Calu3 (cell line): ENCODE measurements around the gene GMNC. TPM values are rescaled to one million over a fixed set of nuclear protein-coding genes. Genes with fewer than 3 reads are reported as not detected.

ENCODE experiments used
- BruUV-seq: library from RNA; stranded (reverse); fragments of 400-500 nt; replicated peaks from 2 replicates; lab custom pipeline; 2021; lab: Mats Ljungman, UMichigan
- CTCF ChIA-PET: fragments of 300-600 bp; sonication (Branson Sonifier 250); formaldehyde crosslinking; loops from one replicate; lab custom pipeline; 2022; ENCODE audit warnings: antibody characterized with exemption; lab: Charles Lee
- DNase-seq: peaks from one replicate; pipeline ENCODE4 v3.0.0; 2022
- H3K27ac Mint-ChIP-seq: one replicate; pipeline ENCODE4 v1.8.0; 2022; ENCODE audit warnings: mixed read lengths; ENCODE audit not compliant: unreplicated experiment
- H3K27me3 Mint-ChIP-seq: one replicate; pipeline ENCODE4 v1.8.0; 2022; ENCODE audit warnings: mixed read lengths; ENCODE audit not compliant: unreplicated experiment
- H3K36me3 Mint-ChIP-seq: one replicate; pipeline ENCODE4 v1.8.0; 2022; ENCODE audit warnings: mild to moderate bottlenecking, moderate library complexity, mixed read lengths; ENCODE audit not compliant: insufficient read depth, unreplicated experiment
- H3K4me1 Mint-ChIP-seq: one replicate; pipeline ENCODE4 v1.8.0; 2022; ENCODE audit warnings: mild to moderate bottlenecking, low read depth, mixed read lengths; ENCODE audit not compliant: unreplicated experiment
- H3K4me3 Mint-ChIP-seq: one replicate; pipeline ENCODE4 v1.8.0; 2022; ENCODE audit warnings: mild to moderate bottlenecking, low read depth, moderate library complexity, mixed read lengths; ENCODE audit not compliant: unreplicated experiment
- H3K9me3 Mint-ChIP-seq: one replicate; pipeline ENCODE4 v1.8.0; 2022; ENCODE audit warnings: low read depth, mixed read lengths; ENCODE audit not compliant: unreplicated experiment
- intact Hi-C: fragments of 100-400 bp; cut with micrococcal nuclease; formaldehyde crosslinking; loops from one replicate; pipeline ENCODE4 v1.10.0; 2022; ENCODE audit not compliant: unreplicated experiment
- total RNA-seq: library from RNA; stranded (reverse); gene quantifications from 2 replicates; pipeline ENCODE4 v1.2.3, GENCODE V29; 2022
- TF ChIP-seq, protein P1 (sequence below): fragments of 200-600 bp; IDR thresholded peaks from one replicate; pipeline ENCODE4 v1.8.0; 2022; ENCODE audit warnings: antibody characterized with exemption; ENCODE audit not compliant: unreplicated experiment

Gene GMNC
- total RNA-seq, 1 experiment from 2014 or later, result 0.24 TPM

DNA sequence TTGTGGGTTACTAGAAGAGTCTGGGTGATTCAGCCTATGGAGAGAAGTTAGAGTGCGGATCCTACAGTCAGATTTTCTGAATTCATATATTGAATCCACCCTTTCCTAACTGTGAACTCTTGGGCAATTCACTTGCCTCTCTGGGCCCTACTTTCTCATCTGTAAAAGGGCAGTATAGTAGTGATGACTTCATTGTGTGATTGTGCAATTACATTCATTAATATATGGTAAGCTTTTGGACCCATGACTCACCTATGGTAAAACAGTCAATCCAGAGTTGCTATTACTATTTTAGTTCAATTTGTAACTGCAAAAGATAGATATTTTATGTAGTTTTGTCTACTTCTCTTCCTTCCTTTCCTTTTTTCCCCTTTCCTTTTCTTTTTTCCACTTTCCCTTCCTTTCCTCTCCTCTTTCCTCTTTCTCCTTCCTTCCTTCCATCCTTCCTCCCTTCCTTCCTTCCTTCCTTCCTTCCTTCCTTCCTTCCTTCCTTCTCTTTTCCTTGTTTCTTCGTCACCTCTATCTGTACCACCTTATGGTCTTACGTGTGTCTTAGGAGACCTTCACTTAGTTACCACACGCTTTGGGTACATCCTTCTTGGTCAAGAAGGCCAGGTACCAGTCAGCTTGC, 37.0 kb downstream of the GMNC start:
- DNase-seq, result no peak
- TF ChIP-seq, protein P1, sequence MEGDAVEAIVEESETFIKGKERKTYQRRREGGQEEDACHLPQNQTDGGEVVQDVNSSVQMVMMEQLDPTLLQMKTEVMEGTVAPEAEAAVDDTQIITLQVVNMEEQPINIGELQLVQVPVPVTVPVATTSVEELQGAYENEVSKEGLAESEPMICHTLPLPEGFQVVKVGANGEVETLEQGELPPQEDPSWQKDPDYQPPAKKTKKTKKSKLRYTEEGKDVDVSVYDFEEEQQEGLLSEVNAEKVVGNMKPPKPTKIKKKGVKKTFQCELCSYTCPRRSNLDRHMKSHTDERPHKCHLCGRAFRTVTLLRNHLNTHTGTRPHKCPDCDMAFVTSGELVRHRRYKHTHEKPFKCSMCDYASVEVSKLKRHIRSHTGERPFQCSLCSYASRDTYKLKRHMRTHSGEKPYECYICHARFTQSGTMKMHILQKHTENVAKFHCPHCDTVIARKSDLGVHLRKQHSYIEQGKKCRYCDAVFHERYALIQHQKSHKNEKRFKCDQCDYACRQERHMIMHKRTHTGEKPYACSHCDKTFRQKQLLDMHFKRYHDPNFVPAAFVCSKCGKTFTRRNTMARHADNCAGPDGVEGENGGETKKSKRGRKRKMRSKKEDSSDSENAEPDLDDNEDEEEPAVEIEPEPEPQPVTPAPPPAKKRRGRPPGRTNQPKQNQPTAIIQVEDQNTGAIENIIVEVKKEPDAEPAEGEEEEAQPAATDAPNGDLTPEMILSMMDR, result no peak
- Mint-ChIP-seq H3K27me3 (no peaks in the 10 kb centered on the region), H3K4me3 (no peak overlapping the region), H3K9me3 (peaks cover 2% of the 10 kb centered on the region), H3K4me1 (no peaks in the 10 kb centered on the region), H3K27ac (no peak overlapping the region), H3K36me3 (no peaks in the 10 kb centered on the region)
- CTCF ChIA-PET, result interaction anchor here (0.7 kb wide), 2 partner anchors 14 to 38 kb away, joined by 3 to 4 read pairs; no protein-coding TSS in a partner anchor
- intact Hi-C loops, result no loop called here
- no TSS peak for BruUV-seq

GRCh38 chr3:190811775-190812480, 50.6 kb downstream of the GMNC start:
- DNase-seq, result peak; percentile 72
- no peaks in the 10 kb centered on the region for H3K27me3 Mint-ChIP-seq
- peaks cover 23% of the 10 kb centered on the region for H3K4me1 Mint-ChIP-seq
- peaks cover 7% of the 10 kb centered on the region for H3K36me3 Mint-ChIP-seq
- H3K4me3 Mint-ChIP-seq, result peak overlapping the region; percentile 69
- TF ChIP-seq, protein P1, result peak; percentile 90
- CTCF ChIA-PET, result interaction anchor here (1.0 to 1.3 kb wide), 2 partner anchors 111 to 239 kb away, joined by 5 to 7 read pairs; no protein-coding TSS in a partner anchor
- H3K9me3 Mint-ChIP-seq, result no peaks in the 10 kb centered on the region
- BruUV-seq, result no TSS peak
- H3K27ac Mint-ChIP-seq, result peak overlapping the region; percentile 59
- intact Hi-C loops, result loop anchor here (1.0 to 2.0 kb wide), 3 partner anchors 51 to 239 kb away; partner anchors contain the start of gene GMNC

- CTCF ChIA-PET, result interaction anchor here (0.6 kb wide), 1 partner anchor 14 kb away, joined by 3 read pairs; no protein-coding TSS in a partner anchor
- intact Hi-C loops, result loop anchor here (2.0 kb wide), 1 partner anchor 52 kb away; the partner anchor contains the start of gene GMNC
- Mint-ChIP-seq H3K4me1 (peaks cover 23% of the 10 kb centered on the region), H3K4me3 (no peak overlapping the region), H3K36me3 (peaks cover 7% of the 10 kb centered on the region), H3K27ac (no peak overlapping the region), H3K9me3 (no peaks in the 10 kb centered on the region), H3K27me3 (no peaks in the 10 kb centered on the region)
- DNase-seq, result no peak
- BruUV-seq, result no TSS peak
- TF ChIP-seq, protein P1, result no peak
Measured at GRCh38 chr3:190810957-190811356, 51.5 kb downstream of the GMNC start.

- CTCF ChIA-PET, result no interaction called here
- no peak for DNase-seq
- Mint-ChIP-seq H3K9me3 (no peaks in the 10 kb centered on the region), H3K27me3 (no peaks in the 10 kb centered on the region), H3K4me1 (peaks cover 23% of the 10 kb centered on the region), H3K36me3 (peaks cover 7% of the 10 kb centered on the region), H3K27ac (no peak overlapping the region), H3K4me3 (no peak overlapping the region)
- no TSS peak for BruUV-seq
- TF ChIP-seq, protein P1, result no peak
- intact Hi-C loops, result no loop called here
Measured at GRCh38 chr3:190809351-190809750, 53.1 kb downstream of the GMNC start.
